Immature natural killer cell (primary cell): ENCODE data around the gene CAMSAP1. TPM values are rescaled to one million over a fixed set of nuclear protein-coding genes. Genes with fewer than 3 reads are reported as not detected.

Experiments used
- DNase-seq, 3 donors: peaks; one replicate each; pipeline ENCODE4 v3.0.0; 2022; ENCODE audit warnings: mixed read lengths in 1 of 3
- H3K27ac Mint-ChIP-seq, 6 donors: one replicate each; pipeline ENCODE4 v1.8.0; 2020; ENCODE audit warnings: mixed read lengths in 6 of 6, mild to moderate bottlenecking in 5 of 6, inconsistent platforms in 4 of 6, moderate library complexity in 3 of 6
- H3K27me3 Mint-ChIP-seq, 3 donors: one replicate each; pipeline ENCODE4 v1.8.0; 2020 to 2021; ENCODE audit warnings: low read depth in 3 of 3, mild to moderate bottlenecking in 3 of 3, mixed read lengths in 3 of 3, moderate library complexity in 3 of 3, inconsistent platforms in 1 of 3
- H3K36me3 Mint-ChIP-seq, 3 donors: one replicate each; pipeline ENCODE4 v1.8.0; 2020; ENCODE audit warnings: mixed read lengths in 3 of 3, inconsistent platforms in 2 of 3, mild to moderate bottlenecking in 2 of 3
- H3K4me1 Mint-ChIP-seq, 2 donors: one replicate each; pipeline ENCODE4 v1.8.0; 2020; ENCODE audit warnings: inconsistent platforms in 2 of 2, mild to moderate bottlenecking in 2 of 2, mixed read lengths in 2 of 2, moderate library complexity in 1 of 2
- H3K4me3 Mint-ChIP-seq, 5 donors: one replicate each; pipeline ENCODE4 v1.8.0; 2020; ENCODE audit warnings: mild to moderate bottlenecking in 5 of 5, mixed read lengths in 5 of 5, inconsistent platforms in 3 of 5, moderate library complexity in 3 of 5
- H3K9me3 Mint-ChIP-seq, 6 donors: one replicate each; pipeline ENCODE4 v1.8.0; 2020; ENCODE audit warnings: mild to moderate bottlenecking in 6 of 6, mixed read lengths in 6 of 6, inconsistent platforms in 4 of 6, moderate library complexity in 3 of 6
- polyA plus RNA-seq, 3 donors: library from polyadenylated mRNA; unstranded; fragments of 300-500 nt; fragmentation: Illumina TruSeq; gene quantifications; one replicate each; pipeline ENCODE4 v1.2.3, GENCODE V29; 2021

Gene CAMSAP1
- polyA plus RNA-seq, 3 donors from 2014 or later, result 0.10 to 1.7 (median 1.1) TPM

DNA sequence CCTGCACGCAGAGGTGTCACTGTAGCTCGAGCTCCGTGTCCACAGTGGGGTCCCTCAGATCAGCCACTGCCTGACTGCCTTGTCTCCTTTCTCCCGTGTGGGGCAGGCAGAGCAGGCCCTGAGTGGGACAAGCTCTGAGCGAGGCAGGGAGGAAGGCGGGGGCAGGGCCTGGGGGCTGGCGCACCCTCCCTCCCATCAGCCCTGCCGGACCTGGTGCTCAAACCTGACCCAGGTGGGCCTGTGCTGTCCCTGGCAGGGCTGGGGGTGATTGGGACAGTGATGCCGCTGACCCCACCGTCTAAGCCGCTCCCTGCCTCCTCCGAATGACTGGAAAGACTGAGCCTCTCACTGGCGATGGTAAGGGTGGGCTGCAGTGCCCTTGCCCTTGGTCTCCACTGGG is 144.4 kb downstream of the CAMSAP1 start:
- Mint-ChIP-seq H3K27me3 (peaks cover 0 to 2% (median 0%) of the 10 kb centered on the region in 3 donors), H3K4me3 (no peak overlapping the region), H3K36me3 (no peaks in the 10 kb centered on the region), H3K9me3 (peaks cover 0 to 8% (median 2%) of the 10 kb centered on the region in 6 donors), H3K27ac (no peak overlapping the region), H3K4me1 (no peaks in the 10 kb centered on the region)
- DNase-seq, result no peak

DNA sequence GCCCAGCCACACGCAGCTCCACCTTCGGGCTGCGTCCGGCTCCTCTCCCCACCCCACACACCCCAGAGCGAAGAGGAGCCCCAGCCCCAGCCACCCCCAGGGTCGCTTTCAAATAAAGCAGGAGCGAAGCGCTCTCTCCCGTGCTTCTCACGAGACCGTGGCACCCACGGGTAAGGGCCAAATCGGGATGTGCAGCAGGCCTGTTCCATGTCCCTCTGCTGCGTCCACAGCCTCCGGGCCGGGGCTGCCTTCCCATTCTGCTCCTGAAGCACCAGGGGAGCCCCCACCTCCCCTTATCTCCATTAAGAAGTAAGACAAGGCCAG is 145.5 kb downstream of the CAMSAP1 start:
- Mint-ChIP-seq H3K4me3 (no peak overlapping the region), H3K9me3 (peaks cover 0 to 8% (median 2%) of the 10 kb centered on the region in 6 donors), H3K27ac (no peak overlapping the region), H3K36me3 (no peaks in the 10 kb centered on the region), H3K4me1 (no peaks in the 10 kb centered on the region), H3K27me3 (peaks cover 0 to 2% (median 0%) of the 10 kb centered on the region in 3 donors)
- no peak for DNase-seq

DNA sequence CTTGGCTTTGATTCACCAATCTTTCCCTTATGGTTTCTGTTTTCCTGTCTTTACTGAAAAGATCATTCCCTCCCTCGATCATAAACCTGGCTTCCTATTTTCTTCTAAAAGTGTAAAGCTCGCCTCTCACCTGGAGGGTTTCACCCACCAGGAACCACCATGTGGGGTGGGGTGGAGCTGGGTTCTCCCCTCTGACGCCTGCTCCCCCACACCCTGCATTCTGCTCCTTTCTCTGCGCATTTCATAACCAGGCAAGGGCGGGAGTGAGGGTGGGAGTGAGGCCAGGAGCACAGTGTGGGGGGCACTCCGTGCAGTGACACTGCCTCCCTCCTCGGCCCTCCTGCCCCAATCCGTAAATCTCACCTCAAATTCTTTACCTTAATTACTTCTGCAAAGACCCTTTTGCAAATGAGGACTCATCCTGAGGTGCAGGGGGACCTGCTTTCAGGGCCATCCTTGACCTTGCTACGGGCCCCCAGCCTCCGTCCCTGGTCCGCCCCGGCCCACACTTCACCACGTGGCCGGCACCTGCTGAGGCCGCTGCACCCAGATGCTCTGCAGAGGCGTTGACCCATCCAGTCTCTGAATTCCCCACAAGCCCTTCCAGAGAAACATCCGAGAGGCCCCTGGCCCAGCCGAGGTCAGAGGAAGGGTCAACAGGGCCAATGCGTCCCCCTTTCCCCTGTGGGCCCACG is 146.0 kb downstream of the CAMSAP1 start:
- no peak for DNase-seq
- Mint-ChIP-seq H3K27ac (peak overlapping the region in 1 of 6 donors; percentile 59), H3K36me3 (no peaks in the 10 kb centered on the region), H3K9me3 (peaks cover 0 to 5% (median 2%) of the 10 kb centered on the region in 6 donors), H3K27me3 (peaks cover 0 to 2% (median 0%) of the 10 kb centered on the region in 3 donors), H3K4me3 (no peak overlapping the region), H3K4me1 (no peaks in the 10 kb centered on the region)

DNA sequence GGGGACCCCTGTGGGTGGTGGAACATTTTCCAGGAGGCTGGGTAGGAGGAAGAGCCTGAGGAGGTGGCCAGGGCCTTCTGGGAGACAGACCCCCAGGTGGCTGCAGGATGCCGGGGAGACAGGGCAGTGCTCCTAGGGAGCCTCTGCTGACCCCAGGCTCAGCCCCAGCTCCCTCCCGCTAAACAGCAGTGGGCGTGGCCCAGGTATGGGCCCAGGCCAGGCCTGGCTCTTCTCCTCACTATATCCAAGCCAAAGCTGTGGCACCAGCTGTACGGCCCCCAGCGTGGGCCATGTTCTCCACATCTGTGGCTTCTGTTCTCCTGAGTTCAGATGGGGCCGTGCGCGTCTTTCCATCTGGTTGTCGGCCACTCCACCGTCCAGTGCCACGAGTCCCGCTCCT is 146.9 kb downstream of the CAMSAP1 start:
- Mint-ChIP-seq H3K36me3 (no peaks in the 10 kb centered on the region), H3K4me3 (no peak overlapping the region), H3K4me1 (no peaks in the 10 kb centered on the region), H3K9me3 (no peaks in the 10 kb centered on the region), H3K27ac (no peak overlapping the region), H3K27me3 (peaks cover 0 to 2% (median 2%) of the 10 kb centered on the region in 3 donors)
- DNase-seq, result no peak

DNA sequence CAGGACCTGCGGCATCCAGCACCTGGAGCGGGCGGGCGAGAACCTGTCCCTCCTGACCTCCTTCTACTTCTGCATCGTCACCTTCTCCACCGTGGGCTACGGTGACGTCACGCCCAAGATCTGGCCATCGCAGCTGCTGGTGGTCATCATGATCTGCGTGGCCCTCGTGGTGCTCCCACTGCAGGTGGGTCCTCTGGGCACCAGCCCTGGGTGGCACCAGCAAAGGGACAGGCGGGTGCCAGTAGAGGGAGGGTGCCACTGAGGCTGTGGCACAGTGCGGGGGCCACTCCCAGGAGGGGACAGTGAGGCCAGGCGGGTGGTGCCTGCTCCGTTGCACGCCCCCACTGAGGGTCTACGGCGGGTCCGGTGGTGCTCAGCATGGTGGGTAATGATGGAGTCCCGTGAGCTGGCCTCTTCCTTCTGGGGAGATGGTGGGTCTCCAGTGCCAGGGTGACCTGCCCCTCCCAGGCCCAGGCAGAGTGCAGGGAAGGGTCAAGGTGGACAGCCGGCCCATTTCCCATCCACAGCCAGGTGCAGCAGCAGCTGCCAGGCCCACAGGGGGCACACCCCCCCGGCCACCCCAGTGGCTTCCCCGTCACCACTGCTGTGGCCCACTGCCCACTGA is 147.6 kb downstream of the CAMSAP1 start:
- no peaks in the 10 kb centered on the region for H3K36me3 Mint-ChIP-seq
- H3K4me1 Mint-ChIP-seq, result no peaks in the 10 kb centered on the region
- DNase-seq, result no peak
- no peak overlapping the region for H3K27ac Mint-ChIP-seq
- H3K4me3 Mint-ChIP-seq, result no peak overlapping the region
- peaks cover 0 to 2% (median 2%) of the 10 kb centered on the region in 3 donors for H3K27me3 Mint-ChIP-seq
- no peaks in the 10 kb centered on the region for H3K9me3 Mint-ChIP-seq

DNA sequence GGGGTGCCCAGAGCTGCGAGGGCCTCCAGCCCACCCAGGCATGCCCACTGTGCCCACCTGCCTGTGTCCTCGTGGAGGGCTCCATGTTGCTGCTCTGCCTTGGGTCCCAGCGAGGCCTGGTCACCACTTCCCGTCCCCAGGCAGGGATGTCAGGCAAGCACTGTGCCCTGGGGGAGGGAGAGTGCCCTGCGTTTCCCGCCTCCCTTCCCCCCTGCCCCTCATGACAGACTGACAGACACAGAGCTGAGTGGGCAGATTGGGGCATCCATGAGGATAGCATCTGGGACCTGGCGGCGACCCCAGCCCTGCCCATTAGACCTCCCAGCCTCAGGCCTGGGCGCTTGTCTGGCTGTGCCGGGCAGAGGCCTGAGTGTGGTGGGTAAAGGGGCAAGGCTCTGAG is 148.5 kb downstream of the CAMSAP1 start:
- Mint-ChIP-seq H3K27ac (no peak overlapping the region), H3K27me3 (peaks cover 0 to 2% (median 2%) of the 10 kb centered on the region in 3 donors), H3K4me3 (no peak overlapping the region), H3K36me3 (no peaks in the 10 kb centered on the region), H3K9me3 (no peaks in the 10 kb centered on the region), H3K4me1 (no peaks in the 10 kb centered on the region)
- DNase-seq, result no peak

Other genes with a start within 250 kb of the CAMSAP1 start
- gene LCN9, start 244.2 kb downstream of the CAMSAP1 start, polyA plus RNA-seq, result not detected
- not detected for gene SOHLH1, start 208.1 kb downstream of the CAMSAP1 start, polyA plus RNA-seq
- gene KCNT1, start 205.4 kb downstream of the CAMSAP1 start, polyA plus RNA-seq, result not detected
- 10 to 100 TPM; 16.4 to 28.3 (median 17.7) TPM for gene UBAC1, start 53.8 kb upstream of the CAMSAP1 start, polyA plus RNA-seq
- 1 to 10 TPM; 2.1 to 6.2 (median 2.8) TPM for gene NACC2, start 187.7 kb upstream of the CAMSAP1 start, polyA plus RNA-seq
- 10 to 100 TPM; 44.3 to 78.6 (median 44.6) TPM for gene TMEM250, start 211.3 kb upstream of the CAMSAP1 start, polyA plus RNA-seq